ENCODE measurements around the gene CA14.

GRCh38 chr1:150221552-150221951, 36.0 kb upstream of the CA14 start:
- TF ChIP-seq CREB5 (CRISPR knock-in tag; IDR thresholded peaks at IDR 0.05; ENCODE audit: low read depth) (no peak), ZNF70 (CRISPR knock-in tag; IDR thresholded peaks at IDR 0.05) (no peak)
- TF ChIP-seq, protein P1, sequence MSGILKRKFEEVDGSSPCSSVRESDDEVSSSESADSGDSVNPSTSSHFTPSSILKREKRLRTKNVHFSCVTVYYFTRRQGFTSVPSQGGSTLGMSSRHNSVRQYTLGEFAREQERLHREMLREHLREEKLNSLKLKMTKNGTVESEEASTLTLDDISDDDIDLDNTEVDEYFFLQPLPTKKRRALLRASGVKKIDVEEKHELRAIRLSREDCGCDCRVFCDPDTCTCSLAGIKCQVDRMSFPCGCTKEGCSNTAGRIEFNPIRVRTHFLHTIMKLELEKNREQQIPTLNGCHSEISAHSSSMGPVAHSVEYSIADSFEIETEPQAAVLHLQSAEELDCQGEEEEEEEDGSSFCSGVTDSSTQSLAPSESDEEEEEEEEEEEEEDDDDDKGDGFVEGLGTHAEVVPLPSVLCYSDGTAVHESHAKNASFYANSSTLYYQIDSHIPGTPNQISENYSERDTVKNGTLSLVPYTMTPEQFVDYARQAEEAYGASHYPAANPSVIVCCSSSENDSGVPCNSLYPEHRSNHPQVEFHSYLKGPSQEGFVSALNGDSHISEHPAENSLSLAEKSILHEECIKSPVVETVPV (CRISPR knock-in tag; IDR thresholded peaks at IDR 0.05), result no peak

All from SK-N-SH treated with all-trans-retinoic acid at 6 μM for 48 hours (cell line).